Endothelial cell of umbilical vein (primary cell): Measurements from ENCODE around the gene PPM1L. TPM values are rescaled to one million over a fixed set of nuclear protein-coding genes. Genes with fewer than 3 reads are reported as not detected.

Source experiments
- BruUV-seq: library from RNA; stranded (reverse); fragments of 400-500 nt; replicated peaks from 2 replicates; lab custom pipeline; 2021; lab: Mats Ljungman, UMichigan
- CTCF ChIA-PET: fragments of 300-600, 350-600 bp; sonication (Branson Sonifier 250); formaldehyde crosslinking; loops from one replicate; lab custom pipeline; 2021; ENCODE audit warnings: antibody characterized with exemption, inconsistent platforms; lab: Charles Lee
- POLR2A ChIA-PET: fragments of 300-600, 350-600 bp; sonication (Branson Sonifier 250); formaldehyde crosslinking; loops from one replicate; lab custom pipeline; 2021; ENCODE audit warnings: antibody characterized with exemption, inconsistent platforms; lab: Charles Lee
- DNase-seq: peaks from one replicate; pipeline ENCODE4 v3.0.0-alpha.2; 2011; ENCODE audit warnings: low read depth, low spot score
- FAIRE-seq: peaks from 2 replicates; lab custom pipeline; 2011; peaks lifted over from hg19 to GRCh38; lab: Jason Lieb, UNC
- H2AFZ ChIP-seq: 2 replicates; pipeline ENCODE4 v1.6.0; 2012; ENCODE audit warnings: low read depth, low read length, control low read depth, inconsistent platforms
- H3K27ac ChIP-seq: 2 replicates; pipeline ENCODE4 v1.5.1; 2011; ENCODE audit warnings: low read depth, mild to moderate bottlenecking, control low read depth, low read length, moderate library complexity; ENCODE audit not compliant: insufficient read depth
- H3K27me3 ChIP-seq, 2 experiments: 2 replicates each; pipeline versions ENCODE4 v1.6.0 to v1.6.1; 2011; ENCODE audit warnings: low read length in 2 of 2, mixed read lengths in 1 of 2; ENCODE audit not compliant: control insufficient read depth in 2 of 2, insufficient read depth in 2 of 2
- H3K36me3 ChIP-seq, 2 experiments: 2 replicates in 1 of 2; 3 replicates in 1 of 2; pipeline ENCODE4 v1.5.1; 2011; ENCODE audit warnings: low read length in 2 of 2, mild to moderate bottlenecking in 1 of 2, moderate library complexity in 1 of 2; ENCODE audit not compliant: control insufficient read depth in 2 of 2, insufficient read depth in 2 of 2; ENCODE audit errors: extremely low read depth in 1 of 2
- H3K4me1 ChIP-seq: 3 replicates; pipeline ENCODE4 v1.5.1; 2011; ENCODE audit warnings: mild to moderate bottlenecking, low read length; ENCODE audit not compliant: control insufficient read depth, insufficient read depth; ENCODE audit errors: extremely low read depth
- H3K4me2 ChIP-seq: 2 replicates; pipeline ENCODE4 v1.6.1; 2011; ENCODE audit warnings: low read length, control low read depth, mixed read lengths; ENCODE audit not compliant: insufficient read depth
- H3K4me3 ChIP-seq, 3 experiments: fragments of 200-600 bp in 1 of 3; sonication (generic), shearing (Covaris generic) in 1 of 3; replicated peaks in 1 of 3; 2 replicates each; pipeline ENCODE4 v1.5.1; 2011 to 2016; ENCODE audit warnings: control low read depth in 3 of 3, low read length in 3 of 3, mild to moderate bottlenecking in 2 of 3, inconsistent platforms in 1 of 3, low read depth in 1 of 3, moderate library complexity in 1 of 3; ENCODE audit not compliant: insufficient read depth in 1 of 3
- H3K79me2 ChIP-seq: 2 replicates; pipeline ENCODE4 v1.6.0; 2012; ENCODE audit warnings: low read length, inconsistent platforms; ENCODE audit not compliant: control insufficient read depth, insufficient read depth
- H3K9ac ChIP-seq: replicated peaks from 2 replicates; pipeline ENCODE3; 2011; ENCODE audit warnings: low read length, control low read depth; ENCODE audit not compliant: insufficient read depth; ENCODE audit errors: extremely low read depth
- H3K9me1 ChIP-seq: replicated peaks from 3 replicates; pipeline ENCODE4 v1.6.0; 2011; ENCODE audit warnings: mild to moderate bottlenecking, low read length; ENCODE audit not compliant: control insufficient read depth, insufficient read depth; ENCODE audit errors: extremely low read depth
- H3K9me3 ChIP-seq: replicated peaks from 2 replicates; pipeline ENCODE4 v1.5.1; 2012; ENCODE audit warnings: low read length, inconsistent platforms; ENCODE audit not compliant: control insufficient read depth, insufficient read depth
- H4K20me1 ChIP-seq: replicated peaks from 2 replicates; pipeline ENCODE3; 2011; ENCODE audit warnings: mild to moderate bottlenecking, low read length; ENCODE audit not compliant: control insufficient read depth, insufficient read depth; ENCODE audit errors: extremely low read depth
- CTCF ChIP-seq, 2 donors: IDR thresholded peaks; 1 replicate in 1 of 2; 2 replicates in 1 of 2; pipeline ENCODE4 v1.5.1; 2011; ENCODE audit warnings: low read length in 2 of 2, mild to moderate bottlenecking in 2 of 2, moderate library complexity in 2 of 2, control low read depth in 1 of 2, inconsistent platforms in 1 of 2, low read depth in 1 of 2; ENCODE audit not compliant: insufficient read depth in 1 of 2; ENCODE audit errors: extremely low read depth in 1 of 2
- EZH2 ChIP-seq: IDR thresholded peaks from 2 replicates; pipeline ENCODE4 v1.6.1; 2012; ENCODE audit warnings: borderline replicate concordance, low read depth, mild to moderate bottlenecking, moderate library complexity, low read length, inconsistent platforms; ENCODE audit not compliant: severe bottlenecking
- FOS ChIP-seq: IDR thresholded peaks from 2 replicates; pipeline ENCODE4 v1.6.1; 2011; ENCODE audit warnings: mild to moderate bottlenecking, low read length, moderate library complexity, borderline replicate concordance; ENCODE audit not compliant: insufficient read depth
- GATA2 ChIP-seq: IDR thresholded peaks from 2 replicates; pipeline ENCODE4 v1.7.0; 2011; ENCODE audit warnings: low read depth, mild to moderate bottlenecking, moderate library complexity, mixed read lengths, low read length; ENCODE audit not compliant: insufficient read length, insufficient read depth
- JUN ChIP-seq: IDR thresholded peaks from 2 replicates; pipeline ENCODE4 v1.6.1; 2011; ENCODE audit warnings: borderline replicate concordance, low read depth; ENCODE audit not compliant: insufficient read length, insufficient read depth
- MYC ChIP-seq: IDR thresholded peaks from one replicate; pipeline ENCODE4 v1.6.1; 2011; ENCODE audit warnings: mild to moderate bottlenecking, low read depth, low read length
- POLR2A ChIP-seq: IDR thresholded peaks from 2 replicates; pipeline ENCODE4 v1.6.1; 2012; ENCODE audit warnings: low read depth, mild to moderate bottlenecking, control low read depth, low read length
- POLR2AphosphoS5 ChIP-seq: IDR thresholded peaks from 2 replicates; pipeline ENCODE4 v1.6.1; 2012; ENCODE audit warnings: low read depth, mild to moderate bottlenecking, control low read depth, low read length, moderate library complexity; ENCODE audit not compliant: insufficient read depth
- dilution Hi-C: fragments of 300-500 bp; cut with MboI; formaldehyde crosslinking; loops from one replicate; pipeline ENCODE4 v1.15.0; 2019; ENCODE audit warnings: low sequenced_read_pairs; ENCODE audit not compliant: extremely low pct_ligation_motif_present
- intact Hi-C: fragments of 100-400 bp; cut with micrococcal nuclease; formaldehyde crosslinking; loops from one replicate; pipeline ENCODE4 v1.10.0; 2022
- polyA plus RNA-seq, 4 experiments: library from polyadenylated mRNA; depleted of rRNA in 3 of 4; stranded (reverse) in 3 of 4; unstranded in 1 of 4; fragments of >200 nt; gene quantifications; 2 replicates each; pipeline versions ENCODE4 v1.2.1 to v1.2.3, GENCODE V29; 2011 to 2012; ENCODE audit warnings: missing spikeins in 1 of 4
- total RNA-seq: library from RNA; stranded (reverse); gene quantifications from 2 replicates; pipeline ENCODE4 v1.2.3, GENCODE V29; 2021
- TF ChIP-seq, protein P1 (sequence below): IDR thresholded peaks from 2 replicates; pipeline ENCODE4 v1.6.1; 2011; ENCODE audit not compliant: insufficient read depth, insufficient read length

PPM1L gene
- total and polyA plus RNA-seq, 2 donors (not counting 3 experiments of a cell fraction or from before 2014, with no cell fraction given): 0.63 to 2.9 TPM

DNA sequence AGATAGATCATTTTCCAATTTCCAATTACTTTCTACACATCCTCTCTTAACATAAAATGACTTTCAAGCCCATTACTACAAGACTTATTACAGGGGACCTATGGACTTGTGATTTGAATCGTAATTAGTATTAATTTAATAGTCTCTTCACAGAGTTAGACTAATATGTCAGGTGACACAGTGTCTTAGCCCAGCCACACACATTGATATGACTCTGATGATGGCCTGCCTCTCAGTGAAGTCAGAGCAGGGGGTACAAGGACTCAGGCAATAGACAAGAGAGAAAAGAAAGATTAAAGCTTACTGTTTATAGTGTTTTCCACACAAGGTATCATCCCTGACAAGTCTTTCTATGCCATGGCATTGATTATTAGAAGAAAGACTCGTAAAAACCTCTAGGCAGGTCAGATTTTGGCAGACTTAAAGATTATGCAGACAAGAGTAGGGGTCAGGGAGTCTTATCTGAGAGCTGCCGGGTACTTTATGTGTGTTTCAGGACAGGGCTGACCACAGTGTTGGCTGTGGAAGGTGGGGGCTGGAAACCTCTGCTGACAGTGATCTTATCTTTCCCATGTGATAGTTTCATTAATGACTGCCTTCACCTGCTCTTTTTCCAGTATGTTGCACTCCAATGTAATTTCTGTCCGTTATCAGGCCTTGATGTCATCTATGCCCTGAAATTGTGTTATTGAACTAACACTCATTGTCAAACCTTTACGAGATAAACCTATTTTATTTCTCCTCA lies 299.0 kb downstream of the PPM1L start:
- dilution Hi-C loops: no loop called here
- Histone ChIP-seq H3K9me3 (no peaks in the 10 kb centered on the region), H3K4me3 (no peak overlapping the region), H3K27me3 (no peaks in the 10 kb centered on the region), H3K9ac (no peak overlapping the region), H4K20me1 (no peaks in the 10 kb centered on the region), H3K4me1 (no peaks in the 10 kb centered on the region), H3K4me2 (no peak overlapping the region), H3K79me2 (no peaks in the 10 kb centered on the region), H3K27ac (no peak overlapping the region), H2AFZ (no peak overlapping the region), H3K9me1 (no peaks in the 10 kb centered on the region), H3K36me3 (no peaks in the 10 kb centered on the region)
- no peak for FAIRE-seq
- intact Hi-C loops: no loop called here
- no peak for DNase-seq
- CTCF ChIA-PET: no interaction called here
- BruUV-seq: no TSS peak
- POLR2A ChIA-PET: no interaction called here
- TF ChIP-seq FOS (no peak), MYC (no peak), JUN (no peak), POLR2A (no peak), EZH2 (no peak), GATA2 (no peak), CTCF (IDR thresholded peaks at IDR 0.05; ENCODE audit: extremely low read depth in 1 of 2, insufficient read depth in 1 of 2, low read depth in 1 of 2, low read length in 2 of 2) (no peak), POLR2AphosphoS5 (no peak)
- TF ChIP-seq, protein P1, sequence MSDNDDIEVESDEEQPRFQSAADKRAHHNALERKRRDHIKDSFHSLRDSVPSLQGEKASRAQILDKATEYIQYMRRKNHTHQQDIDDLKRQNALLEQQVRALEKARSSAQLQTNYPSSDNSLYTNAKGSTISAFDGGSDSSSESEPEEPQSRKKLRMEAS: no peak
